NCI-H446 treated with DMSO at 0.1 percent for 48 hours (cell line): Measurements from ENCODE around the gene RNF32.
A peak's percentile ranks its signal among the peaks of the same experiment; 100 is the strongest.

Source experiments
- DNase-seq: peaks from one replicate; lab custom pipeline; 2025; lab: John Stamatoyannopoulos, UW

Gene RNF32

DNA sequence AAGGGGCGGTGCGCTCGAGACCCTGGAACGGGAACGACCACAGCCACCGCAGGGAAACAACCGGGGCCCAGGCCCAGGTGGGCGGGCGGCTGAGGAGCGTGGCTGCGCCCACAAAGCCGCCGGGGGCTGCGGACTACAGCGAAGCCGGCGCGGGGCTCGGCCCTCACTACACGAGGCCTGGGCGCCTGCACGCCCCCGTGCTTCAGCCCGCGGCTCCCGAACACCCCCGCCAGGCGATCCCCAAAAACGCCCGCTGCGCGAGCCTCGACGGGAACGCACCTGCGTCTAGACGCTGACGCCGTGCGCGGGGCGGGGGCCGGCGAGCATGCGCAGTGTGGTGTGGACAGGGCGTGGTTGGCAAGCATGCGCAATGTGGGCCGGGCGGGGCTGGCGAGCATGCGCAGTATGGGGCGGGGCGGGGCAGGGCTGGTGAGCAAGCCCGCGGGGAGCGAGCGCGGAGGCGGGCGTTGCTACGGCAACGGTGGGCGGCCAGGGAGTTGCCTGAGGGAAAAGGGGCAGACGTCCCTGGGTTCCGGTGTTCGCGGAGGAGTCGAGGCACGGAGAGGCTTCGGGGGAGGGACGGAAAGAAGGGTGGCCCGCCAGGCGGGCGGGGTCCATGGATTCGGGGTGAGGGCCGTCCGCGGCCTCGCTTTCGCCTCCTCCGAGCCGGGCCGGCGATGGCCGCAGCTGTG is at the start of gene RNF32:
Gene RNF32 (plus strand): TSS at position 518 of the 692 bp plus-strand sequence. CDS start 3,104 bp downstream, outside the sequence.
- peak; percentile 64 for DNase-seq

GRCh38 chr7:156592155-156592884 is 48.3 kb upstream of the RNF32 start:
- DNase-seq: no peak

DNA sequence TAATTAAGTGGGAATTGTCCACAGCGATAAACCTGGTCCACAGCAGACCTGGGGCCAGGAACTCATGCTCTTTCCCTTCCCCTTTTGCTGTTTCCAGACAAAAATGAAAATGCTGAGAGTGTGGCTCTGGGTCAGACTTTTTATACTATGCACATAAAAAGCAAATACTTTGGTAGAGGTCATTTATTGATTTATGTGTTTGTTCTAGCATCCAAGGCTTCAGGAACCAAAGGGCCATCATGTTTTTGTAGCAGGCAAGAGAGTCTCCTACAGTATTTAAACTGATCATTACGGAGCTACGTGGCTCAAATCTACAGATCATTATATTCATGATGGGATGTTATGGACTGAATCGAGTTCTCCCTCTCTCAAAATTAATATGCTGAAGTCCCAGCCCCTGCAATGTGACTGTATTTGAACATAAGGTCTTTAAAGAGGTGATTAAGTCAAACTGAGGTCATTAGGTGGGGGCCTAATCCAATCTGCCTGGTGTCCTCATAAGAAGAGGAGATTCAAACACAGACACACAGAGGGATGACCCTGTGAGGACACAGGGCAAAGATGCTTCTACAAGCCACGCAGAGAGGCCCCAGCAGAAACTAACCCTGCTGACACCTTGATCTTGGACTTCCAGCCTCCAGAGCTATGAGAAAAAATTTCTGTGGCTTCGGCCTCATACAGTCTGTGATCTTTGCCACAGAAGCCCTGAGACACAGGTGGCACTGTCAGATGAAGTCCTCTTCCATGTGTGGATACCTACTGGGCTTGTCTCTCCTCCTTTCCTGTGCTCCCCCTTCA is 46.1 kb upstream of the RNF32 start:
- no peak for DNase-seq

DNA sequence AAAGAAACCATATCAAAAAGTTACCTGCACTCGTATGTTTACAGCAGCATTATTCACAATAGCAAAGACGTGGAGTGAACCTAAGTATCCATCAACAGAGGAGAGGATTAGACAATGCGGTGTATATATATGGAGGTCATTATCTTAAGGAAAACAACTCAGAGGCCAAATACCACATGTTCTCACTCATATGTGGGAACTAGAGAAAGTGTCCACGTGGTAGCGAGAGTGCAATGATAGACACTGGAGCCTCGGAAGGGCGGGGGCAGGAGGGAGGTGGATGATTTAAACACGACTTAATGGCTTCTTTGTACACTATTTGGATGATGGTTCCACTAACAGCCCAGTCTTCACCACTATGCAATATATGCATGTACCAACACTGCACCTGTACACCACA is 40.1 kb upstream of the RNF32 start:
- DNase-seq: no peak

DNA sequence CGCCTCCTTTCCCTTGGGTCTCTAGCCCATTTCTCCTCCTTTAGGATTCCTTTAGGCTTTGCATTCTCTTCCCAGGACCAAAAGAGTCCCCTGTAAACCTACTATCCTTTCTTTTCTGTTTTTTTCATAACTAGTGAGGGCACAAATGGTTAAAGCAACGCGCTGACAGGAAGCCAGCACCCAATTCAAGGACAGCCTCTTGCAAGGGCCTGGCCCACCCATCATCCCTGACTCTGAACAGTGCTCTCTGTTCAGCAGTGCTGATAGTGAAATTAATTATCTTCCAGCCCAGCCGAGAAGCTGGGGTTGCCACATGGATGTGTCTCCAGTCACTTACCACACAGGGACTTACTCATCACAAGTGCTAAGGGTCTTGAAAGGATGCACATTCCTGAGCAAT is 38.3 kb upstream of the RNF32 start:
- DNase-seq: no peak

- no peak for DNase-seq
Observed at GRCh38 chr7:156603011-156603410, 37.6 kb upstream of the RNF32 start.

- DNase-seq: no peak
Observed at GRCh38 chr7:156603629-156604028, 36.9 kb upstream of the RNF32 start.

- DNase-seq: no peak
Observed at GRCh38 chr7:156604311-156604710, 36.3 kb upstream of the RNF32 start.

DNA sequence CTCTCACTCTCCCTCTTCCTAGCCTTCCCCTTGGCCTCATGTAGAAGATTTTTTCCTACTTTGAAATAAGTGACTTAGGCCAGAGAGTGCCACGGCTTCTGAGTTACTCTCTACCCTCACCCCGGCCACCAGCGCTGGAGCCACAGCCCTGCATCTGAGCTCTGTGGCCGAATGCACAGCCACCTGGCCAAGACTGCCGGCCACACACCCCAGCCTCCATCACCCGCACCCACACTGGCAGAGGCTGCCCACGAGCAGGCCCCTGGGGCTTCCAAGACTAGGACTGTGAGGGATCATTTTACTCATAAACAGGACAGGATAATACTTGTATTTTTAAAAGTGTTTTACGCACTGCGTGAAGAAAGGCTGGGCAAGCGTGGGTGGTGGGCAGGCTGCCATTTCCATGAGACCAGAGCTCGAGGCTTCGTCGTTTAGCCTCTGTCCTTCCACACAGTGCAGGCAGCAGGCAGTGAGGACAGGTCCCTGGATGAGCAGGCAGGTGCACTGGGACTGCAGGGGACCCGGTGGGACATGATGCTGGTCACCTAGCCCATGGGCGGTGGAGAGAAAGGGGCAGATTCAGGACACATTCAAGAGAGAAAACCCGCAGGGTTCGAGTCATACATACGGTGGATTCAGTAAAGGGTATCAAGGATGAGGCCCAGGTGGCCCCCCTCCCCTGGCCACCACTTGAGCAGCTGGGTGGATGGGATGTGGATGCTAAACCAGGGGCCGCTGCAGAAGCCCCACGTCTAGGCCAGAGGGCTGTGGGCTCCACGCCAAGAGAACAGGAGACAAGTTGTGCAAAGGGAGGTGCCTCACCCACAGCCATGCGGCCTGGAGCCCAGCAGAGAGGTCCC is 35.5 kb upstream of the RNF32 start:
- no peak for DNase-seq

GRCh38 chr7:156606135-156606534 is 34.4 kb upstream of the RNF32 start:
- no peak for DNase-seq

DNA sequence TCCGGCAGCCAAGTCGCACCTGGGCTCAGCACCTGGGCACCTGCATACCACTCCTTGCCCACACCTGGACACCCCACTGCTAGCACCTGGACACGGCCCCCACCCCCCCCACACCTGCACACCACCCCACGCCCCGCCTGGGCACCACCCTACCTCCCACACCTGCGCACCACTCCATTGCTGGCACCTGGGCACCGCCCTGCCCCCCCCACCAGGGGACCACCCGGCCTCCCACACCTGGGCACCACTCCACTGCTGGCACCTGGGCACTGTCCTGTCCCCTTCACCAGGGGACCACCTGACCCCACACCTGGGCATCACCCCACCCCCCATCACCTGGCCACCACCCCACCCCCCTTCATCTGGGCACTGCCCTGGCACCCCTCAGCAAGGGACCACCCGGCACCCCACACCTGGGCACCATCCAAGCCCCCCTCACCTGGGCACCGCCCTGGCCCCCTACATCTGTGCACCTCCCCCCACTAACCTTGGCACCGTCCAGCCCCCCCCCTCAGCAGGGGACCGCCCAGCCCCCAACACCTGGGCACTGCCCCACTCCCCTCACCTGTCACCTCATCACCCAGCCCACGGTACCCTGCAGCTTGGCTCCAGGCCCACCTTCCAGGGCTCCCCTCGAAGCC is 33.8 kb upstream of the RNF32 start:
- no peak for DNase-seq

DNA sequence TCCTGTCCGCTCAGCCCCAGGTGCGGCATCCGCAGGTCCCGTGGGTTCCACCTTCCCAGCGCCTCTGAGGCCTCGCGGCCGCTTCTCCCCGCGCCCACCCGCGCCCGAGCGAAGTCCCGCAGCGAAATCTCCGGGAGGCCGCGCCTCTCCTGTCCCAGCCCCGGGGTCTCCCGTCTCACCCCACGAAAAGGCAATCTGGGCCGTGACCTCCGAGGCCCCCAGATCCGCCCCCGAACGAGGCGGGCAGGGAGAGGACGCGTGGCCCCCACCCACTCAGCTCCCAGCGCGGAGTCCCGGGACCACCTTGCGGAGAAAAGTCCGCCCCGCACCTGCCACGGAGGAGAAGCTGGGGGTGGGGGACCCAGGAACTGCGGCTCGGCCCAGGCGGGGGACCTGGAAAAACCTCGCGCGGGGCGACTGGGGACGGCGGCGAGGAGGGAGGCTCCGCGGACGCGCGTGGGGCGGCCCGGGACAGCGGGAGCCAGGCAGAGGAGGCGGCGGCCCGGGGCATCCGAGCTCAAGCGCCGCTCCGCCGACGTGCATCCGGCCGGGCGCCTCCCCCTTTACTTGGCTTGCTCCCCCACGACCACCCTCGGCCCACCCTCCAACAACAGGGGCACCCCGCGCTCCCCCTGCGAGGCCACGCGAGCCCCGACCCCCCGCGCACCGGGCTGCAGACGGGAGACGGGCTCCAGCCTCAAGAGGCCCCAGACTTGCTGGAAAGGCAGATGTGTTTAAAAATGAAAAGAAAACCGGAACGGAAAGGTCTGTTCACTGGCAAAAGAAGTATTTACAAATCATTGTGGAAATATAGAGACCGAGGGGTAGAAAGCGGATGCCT is 33.0 kb upstream of the RNF32 start:
- no peak for DNase-seq

- DNase-seq: no peak
Observed at GRCh38 chr7:156608173-156608478, 32.4 kb upstream of the RNF32 start.

- no peak for DNase-seq
Observed at GRCh38 chr7:156609010-156609877, 31.3 kb upstream of the RNF32 start.

DNA sequence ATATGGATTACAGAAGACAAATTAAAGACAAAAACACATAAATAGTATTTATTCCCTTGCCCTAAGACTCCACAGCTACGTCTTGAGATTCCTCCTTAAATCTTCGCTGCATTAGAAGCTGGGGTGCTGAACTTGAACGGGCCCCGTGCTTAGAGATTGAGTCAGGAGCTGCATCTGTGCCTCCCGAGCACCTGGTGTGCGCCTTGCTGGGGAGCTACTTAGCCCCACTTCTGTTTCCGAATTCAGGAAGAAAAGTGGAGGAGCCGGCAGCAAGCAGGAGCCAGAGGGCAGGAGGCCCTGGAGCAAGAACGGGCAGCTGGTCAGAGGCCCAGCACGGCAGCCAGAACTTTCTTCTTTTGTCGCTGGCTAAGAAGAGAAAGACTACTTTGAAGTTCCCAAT is 30.4 kb upstream of the RNF32 start:
- no peak for DNase-seq

- DNase-seq: no peak
Observed at GRCh38 chr7:156610601-156611000, 30.0 kb upstream of the RNF32 start.

DNA sequence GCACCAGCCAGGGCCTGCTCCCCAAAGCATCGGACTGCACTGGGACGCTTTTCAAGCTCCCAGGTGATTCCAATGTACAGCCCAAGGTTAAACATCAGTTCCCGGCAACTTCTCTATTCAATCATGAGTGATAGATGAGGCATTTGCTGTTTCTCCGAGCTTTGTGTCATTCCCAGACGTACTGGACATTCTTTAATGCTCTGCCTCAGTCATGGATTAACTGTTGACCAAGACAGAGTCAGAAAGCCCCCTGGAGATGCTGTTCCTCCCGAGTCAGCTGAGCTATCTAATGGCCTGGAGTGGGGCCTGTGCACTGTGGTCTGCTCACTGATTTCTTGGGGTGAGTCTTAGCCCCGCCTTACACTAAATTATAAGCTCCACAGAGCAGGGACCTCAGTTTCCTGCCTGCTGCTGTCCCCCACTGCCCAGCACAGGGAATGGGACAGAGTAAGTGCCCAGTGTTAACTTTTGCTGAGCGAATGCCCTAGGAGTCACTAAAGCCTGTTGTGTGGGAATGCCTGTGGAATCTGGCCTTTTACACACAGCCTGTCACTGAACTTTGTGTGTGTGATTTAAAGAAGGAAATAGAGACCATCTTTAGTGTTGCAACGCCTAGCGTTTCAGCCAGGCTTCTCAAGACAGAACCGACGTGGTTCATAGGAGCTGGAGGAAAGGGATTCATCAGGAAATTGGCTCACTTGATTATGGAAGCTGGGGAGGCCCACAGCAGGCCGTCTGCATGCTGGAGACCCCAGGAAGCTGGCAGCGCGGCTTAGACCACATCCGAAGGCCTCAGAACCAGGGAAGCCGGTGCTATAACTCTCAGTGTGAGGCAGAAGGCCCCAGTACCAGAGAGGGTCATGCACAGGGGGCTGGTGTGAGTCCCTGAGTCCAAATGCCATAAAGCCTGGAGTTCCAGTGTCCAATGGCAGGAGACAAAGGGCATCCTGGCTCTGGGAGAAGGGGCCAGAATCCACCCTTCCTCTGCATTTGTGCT is 29.3 kb upstream of the RNF32 start:
- no peak for DNase-seq

DNA sequence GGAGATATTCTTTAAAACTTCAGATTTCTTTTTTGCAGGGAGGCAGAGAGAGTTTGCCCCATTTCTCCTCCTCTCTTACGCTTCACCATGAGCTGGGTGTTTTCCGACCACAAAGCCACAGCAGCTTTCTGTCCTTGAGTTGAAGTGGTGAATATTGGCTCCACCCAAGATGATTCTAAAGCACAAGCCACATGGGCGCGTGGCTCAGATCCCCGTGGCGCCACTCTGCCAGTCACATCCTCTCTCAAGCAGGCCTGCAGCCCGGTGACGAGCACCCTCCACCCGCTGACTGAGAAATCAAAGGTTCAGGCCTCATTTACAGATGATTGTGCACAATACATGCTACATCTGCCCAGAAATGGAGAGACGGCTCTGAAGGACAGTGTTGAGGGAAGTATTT is 27.6 kb upstream of the RNF32 start:
- no peak for DNase-seq
